GM10847 (cell line): ENCODE data around the gene URGCP.
A peak's percentile ranks its signal among the peaks of the same experiment; 100 is the strongest.

Source experiments
- POLR2A ChIP-seq: IDR thresholded peaks from 2 replicates; pipeline ENCODE4 v1.6.1; 2011; ENCODE audit not compliant: insufficient read length; ENCODE audit errors: extremely low read depth

URGCP gene

GRCh38 chr7:43929529-43930457 lies 23.4 kb upstream of the URGCP start:
- TF ChIP-seq POLR2A = no peak

- no peak for TF ChIP-seq POLR2A
Measured at GRCh38 chr7:43927810-43928209, 21.4 kb upstream of the URGCP start.

- no peak for TF ChIP-seq POLR2A
Measured at GRCh38 chr7:43926798-43927123, 20.4 kb upstream of the URGCP start.

GRCh38 chr7:43925984-43926797 lies 19.8 kb upstream of the URGCP start, which contains the start of gene UBE2D4:
TSS of gene UBE2D4 (plus strand) at chr7:43926436. CDS start at chr7:43926533, 97 bp downstream.
- TF ChIP-seq POLR2A = peak; percentile 93

DNA sequence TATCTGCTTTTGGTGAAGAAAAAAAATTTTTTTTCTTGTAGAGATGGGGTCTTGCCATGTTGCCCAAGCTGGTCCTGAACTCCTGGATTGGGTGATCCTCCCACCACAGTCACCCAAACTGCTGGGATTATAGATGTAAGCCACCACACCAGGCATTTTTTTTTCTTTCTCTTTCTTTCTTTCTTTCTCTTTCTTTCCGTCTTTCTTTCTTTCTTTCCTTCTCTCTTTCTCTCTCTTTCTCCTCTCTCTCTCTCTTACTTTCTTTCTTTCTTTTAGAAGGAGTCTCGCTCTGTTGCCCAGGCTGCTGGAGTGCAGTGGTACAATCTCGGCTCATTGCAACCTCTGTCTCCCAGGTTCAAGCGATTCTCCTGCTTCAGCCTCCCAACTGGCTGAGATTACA lies 16.3 kb upstream of the URGCP start:
- no peak for TF ChIP-seq POLR2A

DNA sequence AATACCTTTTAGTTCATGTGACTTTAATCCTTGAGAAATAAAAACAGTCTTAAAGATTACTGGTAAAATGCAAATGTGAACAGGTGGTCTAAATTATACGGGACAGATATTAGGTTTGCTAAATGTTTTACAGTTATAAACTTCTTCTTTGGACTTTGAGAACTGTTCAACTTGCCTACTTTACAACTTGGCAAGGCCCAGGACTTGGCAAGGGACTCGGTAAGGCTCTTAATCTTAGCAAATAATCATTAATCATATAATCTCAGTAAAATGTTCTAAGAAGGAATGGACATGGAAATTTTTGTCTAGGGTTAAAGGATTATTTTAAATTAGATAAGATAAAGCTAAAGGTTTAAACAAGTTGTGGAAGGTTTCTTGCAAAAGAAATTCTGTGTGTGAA lies 15.0 kb upstream of the URGCP start:
- TF ChIP-seq POLR2A = no peak

- TF ChIP-seq POLR2A = no peak
Measured at GRCh38 chr7:43915907-43916306, 9.5 kb upstream of the URGCP start.

DNA sequence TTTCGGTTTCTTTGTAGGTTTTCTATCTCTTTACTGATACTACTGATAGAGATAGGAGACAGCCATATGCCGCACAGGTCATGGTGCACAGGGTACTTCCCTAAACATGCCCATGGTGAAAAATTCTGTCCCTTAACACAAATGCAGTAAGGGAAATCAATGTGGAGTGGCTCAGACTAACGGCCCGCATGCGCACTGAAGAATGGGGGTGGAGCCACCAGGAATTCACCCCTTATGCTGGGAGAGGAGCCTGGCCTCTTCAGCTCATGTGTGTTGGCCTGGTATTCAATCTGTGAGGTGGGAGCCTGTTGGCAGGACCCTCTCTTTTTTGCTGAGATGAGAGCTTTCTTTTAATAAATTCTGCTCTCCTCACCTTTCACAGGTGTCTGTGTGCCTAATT lies 8.4 kb upstream of the URGCP start:
- TF ChIP-seq POLR2A = no peak

DNA sequence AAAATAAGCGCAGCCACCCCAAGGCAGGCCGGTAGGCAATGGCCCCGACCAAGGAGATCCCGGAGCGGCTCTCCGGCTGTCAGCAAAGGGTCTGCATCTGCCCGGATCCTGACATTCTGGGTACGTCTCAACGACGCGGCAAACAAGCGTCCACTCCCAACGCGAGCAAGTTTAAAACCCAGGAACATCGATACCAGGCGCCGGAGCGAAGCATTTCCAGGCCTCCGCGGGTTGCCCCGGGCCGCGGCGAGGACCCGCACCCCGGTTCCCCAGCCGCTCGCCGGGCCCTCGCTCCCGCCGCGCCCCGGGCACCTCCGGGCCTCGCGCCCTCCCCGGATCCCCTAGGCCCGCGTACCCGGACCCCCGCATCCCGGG lies 453 bp downstream of the URGCP start:
- TF ChIP-seq POLR2A = no peak

DNA sequence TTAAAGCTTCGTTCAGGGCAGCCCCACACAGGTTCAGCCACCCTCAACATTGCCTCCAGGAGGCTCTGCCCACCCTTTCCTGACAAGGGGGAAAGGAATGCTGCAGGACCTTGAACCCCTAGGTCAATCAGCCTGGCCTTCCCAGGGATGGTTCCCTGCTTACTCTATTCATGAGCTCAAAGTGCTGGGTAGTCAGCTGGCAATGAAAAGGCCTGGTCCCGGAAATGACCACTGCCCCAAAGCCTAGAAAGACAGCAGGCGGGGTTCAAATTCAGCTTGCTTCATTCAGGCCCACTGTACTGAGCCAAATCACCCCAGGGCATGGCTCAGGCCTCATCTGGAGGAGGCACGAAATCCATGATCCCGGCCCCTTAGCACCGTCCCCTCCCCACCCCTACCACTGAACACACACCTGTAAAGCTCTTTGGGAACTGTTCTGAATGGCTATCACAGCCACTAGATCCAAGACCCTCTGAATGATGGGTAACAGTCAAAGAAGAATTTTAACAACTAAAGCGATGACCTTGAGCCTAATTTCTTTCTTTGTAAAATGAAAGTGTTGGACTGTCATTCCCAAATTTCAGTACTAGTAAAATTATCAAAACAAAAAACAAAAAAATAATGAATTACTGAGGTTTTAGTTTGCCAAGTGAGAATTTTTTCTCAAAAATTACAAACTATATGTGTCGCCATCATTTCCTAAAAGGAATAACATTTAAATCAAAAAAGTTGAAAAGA lies 1.0 kb downstream of the URGCP start:
- no peak for TF ChIP-seq POLR2A

DNA sequence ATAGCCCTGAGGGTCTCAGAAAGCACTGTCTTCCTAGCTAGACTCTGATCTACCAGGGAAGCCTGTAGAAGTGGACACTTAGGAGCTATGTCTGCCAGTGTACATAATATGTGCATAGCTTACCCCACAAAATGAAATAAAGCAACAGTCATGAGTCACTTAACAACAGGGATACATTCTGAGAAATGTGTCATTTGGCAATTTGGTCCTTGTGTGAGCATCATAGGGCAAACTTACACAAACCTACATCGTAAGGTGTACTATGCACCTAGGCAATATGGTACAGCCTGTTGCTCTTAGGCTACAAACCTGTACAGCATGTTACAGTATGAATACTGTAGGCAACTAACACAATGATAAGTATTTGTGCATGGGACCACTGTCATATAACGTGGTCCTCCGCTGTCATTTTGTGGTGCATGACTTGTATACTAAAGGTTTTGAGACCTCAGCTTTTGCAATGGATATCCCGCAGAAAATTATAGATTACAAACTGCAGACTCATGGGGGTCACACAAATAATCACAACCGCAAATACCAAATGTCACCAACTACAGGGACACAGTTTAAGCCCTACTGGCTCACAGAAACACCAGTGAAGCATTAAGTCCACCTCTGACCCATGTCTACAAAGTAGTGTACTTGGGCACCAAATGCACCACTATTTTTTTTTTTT lies 1.7 kb downstream of the URGCP start:
- TF ChIP-seq POLR2A = no peak

DNA sequence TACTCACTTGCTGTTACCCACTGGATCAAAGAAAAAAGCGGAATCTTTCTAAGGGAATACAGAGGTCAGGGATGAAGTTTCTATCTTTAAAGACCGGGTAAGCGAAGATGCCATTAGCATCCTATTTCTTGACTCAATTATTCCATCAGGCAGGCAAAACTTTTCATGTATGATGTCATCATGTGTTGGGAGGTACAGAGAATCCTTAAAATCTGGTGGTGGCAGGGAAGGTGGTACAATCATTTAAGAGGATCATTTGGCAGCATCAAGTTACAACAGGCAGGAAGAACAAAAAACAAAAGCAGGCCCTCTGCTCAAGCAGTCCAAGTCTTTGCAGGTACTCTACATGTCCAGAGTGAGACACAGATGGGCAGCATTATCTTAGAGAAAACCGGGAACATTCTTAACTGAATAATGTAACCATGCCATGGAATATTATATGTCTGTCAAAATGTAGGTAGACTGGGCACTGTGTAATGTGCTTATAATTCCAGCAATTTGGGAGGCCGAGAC lies 3.8 kb downstream of the URGCP start:
- no peak for TF ChIP-seq POLR2A

GRCh38 chr7:43895847-43896415 lies 10.5 kb downstream of the URGCP start:
- no peak for TF ChIP-seq POLR2A
